Smooth muscle cell (in vitro differentiated cells): ENCODE data around the gene GORAB. TPM values are rescaled to one million over a fixed set of nuclear protein-coding genes. Genes with fewer than 3 reads are reported as not detected.

Source experiments
- DNase-seq: peaks from one replicate; lab custom pipeline; 2025; ENCODE audit not compliant: unreplicated experiment; lab: John Stamatoyannopoulos, UW
- H2AFZ ChIP-seq: fragments of 200-600 bp; sonication (generic); 2 replicates; pipeline ENCODE4 v1.6.0; 2016; ENCODE audit warnings: antibody characterized with exemption, low read depth, mild to moderate bottlenecking
- H3F3A ChIP-seq: fragments of 200-600 bp; sonication (generic); 2 replicates; pipeline ENCODE4 v1.6.0; 2017; ENCODE audit warnings: antibody characterized with exemption, low read depth
- H3K27ac ChIP-seq: fragments of 200-600 bp; sonication (generic); 2 replicates; pipeline ENCODE4 v1.5.1; 2016; ENCODE audit warnings: low read depth, mild to moderate bottlenecking
- H3K27me3 ChIP-seq: fragments of 200-600 bp; sonication (generic); 2 replicates; pipeline ENCODE4 v1.6.1; 2016; ENCODE audit warnings: low read depth, mild to moderate bottlenecking
- H3K36me3 ChIP-seq: fragments of 200-600 bp; sonication (generic); 2 replicates; pipeline ENCODE4 v1.5.1; 2016; ENCODE audit warnings: low read depth
- H3K4me1 ChIP-seq: fragments of 200-600 bp; sonication (generic); 2 replicates; pipeline ENCODE4 v1.5.1; 2016; ENCODE audit warnings: low read depth
- H3K4me2 ChIP-seq: fragments of 200-600 bp; sonication (generic); 2 replicates; pipeline ENCODE4 v1.6.0; 2016; ENCODE audit warnings: mild to moderate bottlenecking
- H3K4me3 ChIP-seq: fragments of 200-600 bp; sonication (generic); 2 replicates; pipeline ENCODE4 v1.5.1; 2016; ENCODE audit warnings: mild to moderate bottlenecking
- H3K79me2 ChIP-seq: fragments of 200-600 bp; sonication (generic); 2 replicates; pipeline ENCODE4 v1.6.0; 2016; ENCODE audit warnings: low read depth, mild to moderate bottlenecking
- H3K9ac ChIP-seq: fragments of 200-600 bp; sonication (generic); 2 replicates; pipeline ENCODE4 v1.6.0; 2016; ENCODE audit warnings: low read depth
- H3K9me3 ChIP-seq: fragments of 200-600 bp; sonication (generic); replicated peaks from 2 replicates; pipeline ENCODE4 v1.5.1; 2016; ENCODE audit warnings: low read depth
- H4K20me1 ChIP-seq: fragments of 200-600 bp; sonication (generic); 2 replicates; pipeline ENCODE4 v1.6.0; 2016; ENCODE audit warnings: low read depth
- CTCF ChIP-seq: fragments of 200-600 bp; sonication (generic); IDR thresholded peaks from 2 replicates; pipeline ENCODE4 v1.5.1; 2017; ENCODE audit warnings: borderline replicate concordance, mild to moderate bottlenecking, antibody characterized with exemption; ENCODE audit not compliant: insufficient read depth, poor library complexity, severe bottlenecking
- WGBS: methylation state at CpG from one replicate; pipeline ENCODE4 v1.1.7; 2016; ENCODE audit warnings: low lambda C conversion rate; 5-methylcytosine and 5-hydroxymethylcytosine counted together
- polyA plus RNA-seq: library from polyadenylated mRNA; unstranded; fragments of >200 nt; fragmentation: Nextera tagmentation; extraction: Ambion mirVana; gene quantifications from 2 replicates; pipeline ENCODE4 v1.2.1, GENCODE V29; 2016
- total RNA-seq: library from RNA; depleted of rRNA; stranded (reverse); fragments of >200 nt; gene quantifications from 2 replicates; pipeline ENCODE4 v1.2.3, GENCODE V29; 2014

The GORAB gene
- total and polyA plus RNA-seq, 2 experiments from 2014 or later, result 5.7 to 17.6 TPM

- Histone ChIP-seq H3F3A (no peaks in the 10 kb centered on the region), H3K4me1 (no peaks in the 10 kb centered on the region), H3K79me2 (no peaks in the 10 kb centered on the region), H3K9me3 (peaks cover 18% of the 10 kb centered on the region), H3K27me3 (no peaks in the 10 kb centered on the region), H3K27ac (no peak overlapping the region), H4K20me1 (no peaks in the 10 kb centered on the region), H3K4me2 (no peak overlapping the region), H3K36me3 (no peaks in the 10 kb centered on the region), H3K9ac (no peak overlapping the region), H2AFZ (no peak overlapping the region), H3K4me3 (no peak overlapping the region)
- 97% methylated on average over 1 of the region's 1 CpG for WGBS
- TF ChIP-seq CTCF, result no peak
- no peak for DNase-seq
These were observed 66.7 kb downstream of the GORAB start for GRCh38 chr1:170598618-170599017.

DNA sequence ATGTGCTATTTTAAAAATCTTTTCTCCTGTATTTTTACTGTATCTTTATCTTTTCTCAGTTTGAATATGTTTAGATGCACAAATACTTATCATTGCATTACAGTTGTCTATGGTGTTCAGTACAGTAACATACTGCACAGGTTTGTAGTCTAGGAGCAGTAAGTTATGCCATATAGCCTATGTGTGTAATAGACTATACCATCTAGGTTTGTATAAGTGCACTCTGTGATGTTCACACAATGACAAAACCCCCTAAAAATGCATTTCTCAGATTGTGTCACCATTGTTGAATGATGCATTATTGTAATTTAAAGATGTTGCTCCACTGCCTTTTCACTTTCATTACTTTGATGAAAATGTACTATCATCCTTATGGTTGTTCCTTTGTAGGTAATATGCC, 67.1 kb downstream of the GORAB start:
- DNase-seq, result no peak
- Histone ChIP-seq H3K4me1 (no peaks in the 10 kb centered on the region), H3K4me3 (no peak overlapping the region), H3K9me3 (peaks cover 18% of the 10 kb centered on the region), H2AFZ (no peak overlapping the region), H3K36me3 (no peaks in the 10 kb centered on the region), H3F3A (no peaks in the 10 kb centered on the region), H3K79me2 (no peaks in the 10 kb centered on the region), H3K27me3 (no peaks in the 10 kb centered on the region), H3K4me2 (no peak overlapping the region), H3K27ac (no peak overlapping the region), H3K9ac (no peak overlapping the region), H4K20me1 (no peaks in the 10 kb centered on the region)
- TF ChIP-seq CTCF, result no peak

DNA sequence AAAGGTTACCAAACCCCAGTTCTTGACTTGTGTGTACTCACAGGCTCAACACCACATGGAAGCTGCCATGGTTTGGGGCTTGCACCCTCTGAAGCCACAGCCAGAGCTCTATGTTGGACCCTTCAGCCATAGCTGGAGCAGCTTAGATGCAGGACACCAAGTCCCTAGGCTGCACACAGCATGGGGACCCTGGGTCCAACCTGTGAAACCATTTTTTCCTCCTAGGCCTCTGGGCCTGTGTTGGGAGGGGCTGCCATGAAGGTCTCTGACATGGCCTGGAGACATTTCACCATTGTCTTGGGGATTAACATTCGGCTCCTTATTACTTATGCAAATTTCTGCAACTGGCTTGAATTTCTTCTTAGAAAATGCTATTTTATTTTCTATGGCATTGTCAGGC, 69.9 kb downstream of the GORAB start:
- H3K4me1 ChIP-seq, result no peaks in the 10 kb centered on the region
- peaks cover 14% of the 10 kb centered on the region for H3K9me3 ChIP-seq
- no peak overlapping the region for H3K4me2 ChIP-seq
- H3K4me3 ChIP-seq, result no peak overlapping the region
- no peak for TF ChIP-seq CTCF
- H4K20me1 ChIP-seq, result no peaks in the 10 kb centered on the region
- H3F3A ChIP-seq, result no peaks in the 10 kb centered on the region
- H2AFZ ChIP-seq, result no peak overlapping the region
- no peak for DNase-seq
- H3K9ac ChIP-seq, result no peak overlapping the region
- H3K36me3 ChIP-seq, result no peaks in the 10 kb centered on the region
- H3K27ac ChIP-seq, result no peak overlapping the region
- no peaks in the 10 kb centered on the region for H3K79me2 ChIP-seq
- no peaks in the 10 kb centered on the region for H3K27me3 ChIP-seq
- 86% methylated on average over 1 of the region's 1 CpG for WGBS

Other genes with a start within 250 kb of the GORAB start
- gene PRRX1, start 132.0 kb downstream of the GORAB start, total RNA-seq, result 59.6 and 85.0 TPM in 2 replicates
- gene PRRX1, start 132.0 kb downstream of the GORAB start, polyA plus RNA-seq, result 24.9 and 31.9 TPM in 2 replicates